Mesenchymal stem cell (in vitro differentiated cells and primary cell): ENCODE data around the gene CCT3.
"Not testable (repeated sequence)": the region's sequence is repeated elsewhere in the genome, so short reads cannot be mapped to it uniquely, and the experiment has no call there.

ENCODE experiments used
- DNase-seq: peaks from one replicate; pipeline ENCODE4 v3.0.0-alpha.2; 2013
- H2AFZ ChIP-seq: one replicate; pipeline ENCODE4 v1.6.1; 2013; ENCODE audit warnings: low read depth, mild to moderate bottlenecking, control low read depth, inconsistent platforms, low read length, moderate library complexity
- H2AK5ac ChIP-seq: 2 replicates; pipeline ENCODE4 v1.6.1; 2013; ENCODE audit warnings: low read length, moderate library complexity, mild to moderate bottlenecking, inconsistent platforms; ENCODE audit not compliant: severe bottlenecking
- H2BK120ac ChIP-seq: one replicate; pipeline ENCODE4 v1.6.1; 2013; ENCODE audit warnings: low read depth, mild to moderate bottlenecking, inconsistent platforms, low read length, moderate library complexity
- H2BK12ac ChIP-seq, 2 experiments: one replicate each; pipeline ENCODE4 v1.6.1; 2013; ENCODE audit warnings: inconsistent platforms in 2 of 2, low read length in 2 of 2, mild to moderate bottlenecking in 2 of 2, moderate library complexity in 2 of 2, control low read depth in 1 of 2
- H2BK15ac ChIP-seq: one replicate; pipeline ENCODE4 v1.6.1; 2013; ENCODE audit warnings: mild to moderate bottlenecking, low read depth, inconsistent platforms; ENCODE audit not compliant: poor library complexity, severe bottlenecking
- H2BK5ac ChIP-seq: 2 replicates; pipeline ENCODE4 v1.6.1; 2013; ENCODE audit warnings: low read depth, mild to moderate bottlenecking, low read length, control low read depth, inconsistent platforms; ENCODE audit not compliant: poor library complexity, severe bottlenecking
- H3K14ac ChIP-seq, 2 experiments: one replicate each; pipeline ENCODE4 v1.6.1; 2013; ENCODE audit warnings: inconsistent platforms in 2 of 2, low read length in 2 of 2, control low read depth in 1 of 2, mild to moderate bottlenecking in 1 of 2, moderate library complexity in 1 of 2
- H3K18ac ChIP-seq, 2 experiments: one replicate each; pipeline ENCODE4 v1.6.1; 2013; ENCODE audit warnings: inconsistent platforms in 2 of 2, low read length in 2 of 2, control low read depth in 1 of 2, low read depth in 1 of 2, mild to moderate bottlenecking in 1 of 2
- H3K23ac ChIP-seq, 2 experiments: one replicate each; pipeline ENCODE4 v1.6.1; 2013; ENCODE audit warnings: inconsistent platforms in 2 of 2, low read length in 2 of 2, mild to moderate bottlenecking in 2 of 2, moderate library complexity in 2 of 2, control low read depth in 1 of 2
- H3K27ac ChIP-seq: 2 replicates; pipeline ENCODE4 v1.5.1; 2013; ENCODE audit warnings: mild to moderate bottlenecking, moderate library complexity, low read length, control low read depth, inconsistent platforms; ENCODE audit not compliant: poor library complexity, severe bottlenecking
- H3K27me3 ChIP-seq, 2 experiments: 2 replicates each; pipeline versions ENCODE4 v1.6.1 to v1.7.0; 2013; ENCODE audit warnings: low read length in 2 of 2, mild to moderate bottlenecking in 2 of 2, moderate library complexity in 2 of 2, control low read depth in 1 of 2, inconsistent platforms in 1 of 2; ENCODE audit not compliant: control insufficient read depth in 1 of 2, insufficient read depth in 1 of 2
- H3K36me3 ChIP-seq, 2 experiments: 2 replicates each; pipeline versions ENCODE4 v1.6.1 to v1.7.0; 2013; ENCODE audit warnings: low read length in 2 of 2, control low read depth in 1 of 2, inconsistent platforms in 1 of 2, low read depth in 1 of 2, mild to moderate bottlenecking in 1 of 2; ENCODE audit not compliant: insufficient read depth in 2 of 2, control insufficient read depth in 1 of 2
- H3K4ac ChIP-seq, 2 experiments: one replicate each; pipeline ENCODE4 v1.6.1; 2013; ENCODE audit warnings: inconsistent platforms in 2 of 2, low read length in 2 of 2, mild to moderate bottlenecking in 2 of 2, moderate library complexity in 2 of 2, control low read depth in 1 of 2, low read depth in 1 of 2
- H3K4me1 ChIP-seq: 2 replicates; pipeline ENCODE4 v1.6.1; 2013; ENCODE audit warnings: low read depth, low read length, control low read depth; ENCODE audit not compliant: control insufficient read depth, insufficient read depth
- H3K4me2 ChIP-seq: 2 replicates; pipeline ENCODE4 v1.6.1; 2013; ENCODE audit warnings: low read length, mild to moderate bottlenecking, inconsistent platforms; ENCODE audit not compliant: poor library complexity, severe bottlenecking
- H3K4me3 ChIP-seq, 2 experiments: 2 replicates each; pipeline versions ENCODE4 v1.5.1 to v1.7.0; 2013; ENCODE audit warnings: low read length in 2 of 2, mild to moderate bottlenecking in 2 of 2, control low read depth in 1 of 2, low read depth in 1 of 2; ENCODE audit not compliant: insufficient read depth in 1 of 2
- H3K79me1 ChIP-seq: replicated peaks from 2 replicates; pipeline ENCODE4 v1.6.1; 2013; ENCODE audit warnings: mild to moderate bottlenecking, control low read depth, low read length, inconsistent platforms; ENCODE audit not compliant: poor library complexity, severe bottlenecking
- H3K9ac ChIP-seq: 2 replicates; pipeline ENCODE4 v1.7.0; 2013; ENCODE audit warnings: mild to moderate bottlenecking, low read length, moderate library complexity
- H3K9me3 ChIP-seq: 2 replicates; pipeline ENCODE4 v1.7.0; 2013; ENCODE audit warnings: mild to moderate bottlenecking, low read length; ENCODE audit not compliant: control insufficient read depth
- H4K8ac ChIP-seq: one replicate; pipeline ENCODE4 v1.6.1; 2013; ENCODE audit warnings: inconsistent platforms, mild to moderate bottlenecking, low read length, moderate library complexity
- H4K91ac ChIP-seq: one replicate; pipeline ENCODE4 v1.6.1; 2013; ENCODE audit warnings: mild to moderate bottlenecking, low read length, inconsistent platforms
- WGBS: methylation state at CpG from one replicate; pipeline ENCODE4 v1.1.7; 2013; ENCODE audit warnings: mixed read lengths; 5-methylcytosine and 5-hydroxymethylcytosine counted together

CCT3 gene

DNA sequence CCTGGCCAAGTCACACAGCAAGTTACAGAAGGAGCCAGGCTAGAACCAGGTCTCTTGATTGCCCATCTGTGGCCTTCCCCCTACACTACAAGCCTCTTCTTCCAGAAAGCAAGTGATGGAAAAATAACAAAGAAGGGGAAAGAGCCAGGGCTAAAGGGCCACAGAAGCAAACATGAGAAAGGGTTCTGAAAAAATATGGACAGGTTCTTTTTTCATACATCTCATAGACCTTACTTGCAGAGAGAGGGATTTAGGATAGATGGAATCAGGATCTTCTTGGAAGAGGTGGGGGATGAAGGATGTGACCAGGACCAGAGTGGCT lies 34.1 kb upstream of the CCT3 start:
- H3K18ac ChIP-seq, result no peak overlapping the region
- H3K9me3 ChIP-seq, result no peaks in the 10 kb centered on the region
- no peak overlapping the region for H2AFZ ChIP-seq
- peaks cover 12% of the 10 kb centered on the region for H3K4me1 ChIP-seq
- DNase-seq, result no peak
- H2BK120ac ChIP-seq, result no peak overlapping the region
- peak overlapping the region in 1 of 2 experiments; percentile 60 for H3K4ac ChIP-seq
- H2BK15ac ChIP-seq, result no peak overlapping the region
- H4K91ac ChIP-seq, result no peak overlapping the region
- H3K4me2 ChIP-seq, result no peak overlapping the region
- no peaks in the 10 kb centered on the region for H3K36me3 ChIP-seq
- no peak overlapping the region for H3K4me3 ChIP-seq
- H3K9ac ChIP-seq, result no peak overlapping the region
- no peak overlapping the region for H4K8ac ChIP-seq
- H3K27me3 ChIP-seq, result peaks cover 32 to 52% of the 10 kb centered on the region in 2 experiments
- H2BK12ac ChIP-seq, result peak overlapping the region in 1 of 2 experiments; percentile 12
- no peak overlapping the region for H3K23ac ChIP-seq
- no peak overlapping the region for H3K27ac ChIP-seq
- H3K79me1 ChIP-seq, result no peaks in the 10 kb centered on the region
- H2AK5ac ChIP-seq, result no peak overlapping the region
- H2BK5ac ChIP-seq, result no peak overlapping the region
- peak overlapping the region in 1 of 2 experiments; percentile 9 for H3K14ac ChIP-seq

- Histone ChIP-seq H2BK12ac (peak overlapping the region in 1 of 2 experiments; percentile 12), H2BK5ac (no peak overlapping the region), H3K27ac (no peak overlapping the region), H3K36me3 (no peaks in the 10 kb centered on the region), H3K79me1 (no peaks in the 10 kb centered on the region), H2AFZ (no peak overlapping the region), H4K8ac (no peak overlapping the region), H3K14ac (peak overlapping the region in 1 of 2 experiments; percentile 9), H3K23ac (no peak overlapping the region), H3K18ac (no peak overlapping the region), H2BK120ac (no peak overlapping the region), H3K9me3 (no peaks in the 10 kb centered on the region), H3K4ac (peak overlapping the region in 1 of 2 experiments; percentile 60), H3K9ac (no peak overlapping the region), H2BK15ac (peak overlapping the region; percentile 17), H4K91ac (no peak overlapping the region), H3K4me2 (no peak overlapping the region), H3K27me3 (peaks cover 31 to 57% of the 10 kb centered on the region in 2 experiments), H3K4me3 (peak overlapping the region in 1 of 2 experiments; percentile 32), H3K4me1 (peaks cover 12% of the 10 kb centered on the region), H2AK5ac (no peak overlapping the region)
- WGBS, result 61% methylated on average over 7 of the region's 7 CpGs
- DNase-seq, result peak; percentile 62
Measured at GRCh38 chr1:156371553-156372264, 33.6 kb upstream of the CCT3 start.

DNA sequence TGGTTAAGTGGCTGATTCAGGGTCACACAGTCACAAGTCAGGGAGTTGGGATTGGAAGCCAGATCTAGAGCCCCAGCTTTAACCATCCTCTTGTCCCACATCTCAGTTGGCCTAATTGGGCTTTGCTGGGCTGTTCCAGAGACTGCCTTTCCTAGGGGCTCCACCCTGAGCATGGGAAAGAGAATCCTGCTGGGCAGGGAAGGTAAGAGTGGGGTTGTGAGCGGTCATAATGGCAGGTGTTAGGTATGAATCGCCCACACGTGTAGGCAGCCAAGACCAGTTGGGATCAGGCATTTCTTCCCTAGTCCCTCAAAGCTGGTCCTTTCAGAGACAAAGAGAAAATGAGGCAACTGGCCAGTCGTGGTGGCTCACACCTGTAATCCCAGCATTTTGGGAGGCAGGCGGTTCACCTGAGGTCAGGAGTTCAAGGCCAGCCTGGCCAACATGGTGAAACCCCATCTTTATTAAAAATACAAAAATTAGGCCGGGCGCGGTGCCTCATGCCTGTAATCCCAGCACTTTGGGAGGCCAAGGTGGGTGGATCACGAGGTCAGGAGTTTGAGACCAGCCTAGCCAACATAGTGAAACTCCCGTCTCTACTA lies 31.7 kb upstream of the CCT3 start:
- Histone ChIP-seq H3K27me3 (peaks cover 44 to 76% of the 10 kb centered on the region in 2 experiments), H3K4me1 (peaks cover 12% of the 10 kb centered on the region), H3K4me3 (peak overlapping the region in 1 of 2 experiments; percentile 67)
- H3K14ac ChIP-seq, H3K9me3 ChIP-seq, H3K9ac ChIP-seq, H3K79me1 ChIP-seq, H4K91ac ChIP-seq, H3K23ac ChIP-seq, H3K4me2 ChIP-seq, H2BK12ac ChIP-seq, H3K4ac ChIP-seq, H3K36me3 ChIP-seq, H4K8ac ChIP-seq, H2BK15ac ChIP-seq, H2BK120ac ChIP-seq, H2AFZ ChIP-seq, DNase-seq, H3K27ac ChIP-seq, H3K18ac ChIP-seq, H2BK5ac ChIP-seq, H2AK5ac ChIP-seq: not testable (repeated sequence)
- 86% methylated on average over 9 of the region's 10 CpGs for WGBS

DNA sequence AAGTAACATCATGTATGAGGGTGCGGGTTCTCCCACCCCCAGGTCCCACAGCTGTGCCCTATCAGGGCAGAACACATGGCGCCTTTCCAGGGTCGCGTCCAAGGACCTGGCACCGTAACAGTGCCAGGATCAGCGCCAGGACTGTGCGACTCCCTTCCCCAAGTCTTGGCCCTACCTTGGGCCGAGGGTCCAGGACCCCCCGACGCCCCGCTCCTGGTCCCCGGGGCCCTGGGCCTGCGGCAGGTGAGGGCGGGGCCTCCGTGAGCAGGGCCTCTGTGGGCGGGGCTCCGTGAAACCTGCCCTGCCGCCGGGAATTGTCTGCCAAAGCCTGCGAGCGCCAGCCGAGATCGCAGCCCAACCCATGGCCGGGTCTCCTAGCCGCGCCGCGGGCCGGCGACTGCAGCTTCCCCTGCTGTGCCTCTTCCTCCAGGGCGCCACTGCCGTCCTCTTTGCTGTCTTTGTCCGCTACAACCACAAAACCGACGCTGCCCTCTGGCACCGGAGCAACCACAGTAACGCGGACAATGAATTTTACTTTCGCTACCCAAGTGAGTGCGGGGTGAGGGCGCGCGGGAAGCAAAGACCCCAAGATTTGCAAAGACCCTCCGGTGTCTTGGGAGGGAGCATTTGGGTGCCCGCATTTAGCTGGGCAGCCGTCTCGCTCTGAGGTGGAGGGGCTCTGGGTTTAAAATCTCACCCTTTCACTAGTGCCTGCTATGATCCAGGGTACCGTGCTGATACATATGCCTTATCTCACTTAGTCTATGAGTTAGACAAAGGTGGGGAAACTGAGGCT lies 31.0 kb upstream of the CCT3 start, which contains the start of gene RHBG:
RHBG (plus strand) TSS at position 323 of the 796 bp plus-strand sequence; CDS start at position 362, 39 bp downstream.
- Histone ChIP-seq H3K23ac (peak within 1 kb of the TSS in 1 of 2 experiments; percentile 45), H3K27me3 (peaks cover 51 to 83% of the 10 kb centered on the region in 2 experiments), H2BK120ac (no peak within 1 kb of the TSS), H2AK5ac (no peak within 1 kb of the TSS), H3K36me3 (no peaks in the 10 kb centered on the region), H3K4me3 (peak within 1 kb of the TSS; percentile 20 to 67), H3K4me1 (peaks cover 12% of the 10 kb centered on the region), H3K14ac (no peak within 1 kb of the TSS), H3K18ac (no peak within 1 kb of the TSS), H3K9me3 (no peaks in the 10 kb centered on the region), H3K4ac (no peak within 1 kb of the TSS), H3K79me1 (no peaks in the 10 kb centered on the region), H3K27ac (no peak within 1 kb of the TSS), H2AFZ (peak within 1 kb of the TSS; percentile 20), H3K9ac (peak within 1 kb of the TSS; percentile 48), H3K4me2 (peak within 1 kb of the TSS; percentile 64), H4K91ac (peak within 1 kb of the TSS; percentile 1), H4K8ac (peak within 1 kb of the TSS; percentile 55), H2BK15ac (peak within 1 kb of the TSS; percentile 56), H2BK12ac (peak within 1 kb of the TSS in 1 of 2 experiments; percentile 11), H2BK5ac (no peak within 1 kb of the TSS)
- 18% methylated on average over 45 of the region's 48 CpGs for WGBS
- DNase-seq, result peak; percentile 40
